CD14-positive monocyte (primary cell): Measurements from ENCODE around the gene PTPRD. TPM values are rescaled to one million over a fixed set of nuclear protein-coding genes. Genes with fewer than 3 reads are reported as not detected.

Experiments
- DNase-seq, 3 donors: peaks; one replicate each; pipeline ENCODE4 v3.0.0-alpha.2; 2011 to 2022
- H2AFZ ChIP-seq: 2 replicates; pipeline ENCODE4 v1.6.0; 2012; ENCODE audit warnings: mild to moderate bottlenecking, low read depth, low read length, inconsistent platforms; ENCODE audit not compliant: insufficient read depth, poor library complexity, severe bottlenecking
- H3K27ac ChIP-seq, 2 donors: 1 replicate in 1 of 2; 2 replicates in 1 of 2; pipeline ENCODE4 v1.5.1; 2012 to 2013; ENCODE audit warnings: low read length in 2 of 2, control low read depth in 1 of 2, inconsistent platforms in 1 of 2, low read depth in 1 of 2, mild to moderate bottlenecking in 1 of 2
- H3K27me3 ChIP-seq, 2 donors: one replicate each; pipeline versions ENCODE4 v1.6.0 to v1.6.1; 2011 to 2013; ENCODE audit warnings: low read length in 2 of 2; ENCODE audit not compliant: control insufficient read depth in 2 of 2, insufficient read depth in 2 of 2
- H3K36me3 ChIP-seq, 2 donors: replicated peaks in 1 of 2; 1 replicate in 1 of 2; 2 replicates in 1 of 2; pipeline versions ENCODE4 v1.5.1 to v1.6.1; 2012 to 2013; ENCODE audit warnings: low read length in 2 of 2, control low read depth in 1 of 2, inconsistent platforms in 1 of 2, mild to moderate bottlenecking in 1 of 2; ENCODE audit not compliant: insufficient read depth in 2 of 2, control insufficient read depth in 1 of 2
- H3K4me1 ChIP-seq, 2 donors: 1 replicate in 1 of 2; 2 replicates in 1 of 2; pipeline versions ENCODE4 v1.5.1 to v1.6.1; 2012 to 2013; ENCODE audit warnings: low read length in 2 of 2, control low read depth in 1 of 2, inconsistent platforms in 1 of 2, mild to moderate bottlenecking in 1 of 2, moderate library complexity in 1 of 2; ENCODE audit not compliant: insufficient read depth in 2 of 2, control insufficient read depth in 1 of 2
- H3K4me2 ChIP-seq: replicated peaks from 2 replicates; pipeline ENCODE3; 2012; ENCODE audit warnings: low read length, moderate library complexity, mild to moderate bottlenecking; ENCODE audit not compliant: poor library complexity, severe bottlenecking; ENCODE audit errors: extremely low read depth
- H3K4me3 ChIP-seq, 3 experiments: fragments of 200-600 bp in 1 of 3; sonication (generic) in 1 of 3; replicated peaks in 1 of 3; 1 replicate in 2 of 3; 2 replicates in 1 of 3; pipeline ENCODE4 v1.5.1; 2011 to 2013; ENCODE audit warnings: low read length in 3 of 3, mild to moderate bottlenecking in 3 of 3, control low read depth in 2 of 3, low read depth in 2 of 3, inconsistent platforms in 1 of 3, moderate library complexity in 1 of 3
- H3K79me2 ChIP-seq: 2 replicates; pipeline ENCODE4 v1.6.0; 2012; ENCODE audit warnings: mild to moderate bottlenecking, control low read depth, inconsistent platforms, low read length, moderate library complexity; ENCODE audit not compliant: insufficient read depth
- H3K9ac ChIP-seq: 2 replicates; pipeline ENCODE4 v1.6.0; 2017; ENCODE audit warnings: low read length, mild to moderate bottlenecking; ENCODE audit not compliant: insufficient read depth, poor library complexity, severe bottlenecking
- H3K9me3 ChIP-seq, 2 donors: replicated peaks in 1 of 2; 1 replicate in 1 of 2; 2 replicates in 1 of 2; pipeline versions ENCODE4 v1.5.1 to v1.6.1; 2012 to 2013; ENCODE audit warnings: low read length in 2 of 2, control low read depth in 1 of 2; ENCODE audit not compliant: control insufficient read depth in 1 of 2, insufficient read depth in 1 of 2
- H4K20me1 ChIP-seq: 2 replicates; pipeline ENCODE4 v1.6.0; 2012; ENCODE audit warnings: mild to moderate bottlenecking, low read length, control low read depth, moderate library complexity; ENCODE audit not compliant: insufficient read depth
- H3K27ac Mint-ChIP-seq, 7 donors: one replicate each; pipeline ENCODE4 v1.8.0; 2020; ENCODE audit warnings: mild to moderate bottlenecking in 7 of 7, mixed read lengths in 7 of 7, moderate library complexity in 6 of 7, inconsistent platforms in 2 of 7
- H3K27me3 Mint-ChIP-seq, 3 donors: one replicate each; pipeline ENCODE4 v1.8.0; 2021 to 2022; ENCODE audit warnings: low read depth in 3 of 3, mild to moderate bottlenecking in 3 of 3, mixed read lengths in 3 of 3, moderate library complexity in 3 of 3, inconsistent platforms in 1 of 3
- H3K36me3 Mint-ChIP-seq, 2 donors: one replicate each; pipeline ENCODE4 v1.8.0; 2020; ENCODE audit warnings: mixed read lengths in 2 of 2, inconsistent platforms in 1 of 2, mild to moderate bottlenecking in 1 of 2
- H3K4me1 Mint-ChIP-seq: one replicate; pipeline ENCODE4 v1.8.0; 2020; ENCODE audit warnings: mild to moderate bottlenecking, mixed read lengths
- H3K4me3 Mint-ChIP-seq, 2 donors: one replicate each; pipeline ENCODE4 v1.8.0; 2020; ENCODE audit warnings: mild to moderate bottlenecking in 2 of 2, mixed read lengths in 2 of 2, moderate library complexity in 1 of 2
- H3K9me3 Mint-ChIP-seq, 7 donors: one replicate each; pipeline ENCODE4 v1.8.0; 2020 to 2022; ENCODE audit warnings: mixed read lengths in 7 of 7, mild to moderate bottlenecking in 6 of 7, moderate library complexity in 6 of 7, inconsistent platforms in 2 of 7
- CTCF ChIP-seq: fragments of 200-600 bp; IDR thresholded peaks from one replicate; pipeline ENCODE4 v1.8.0; 2022; ENCODE audit warnings: antibody characterized with exemption, mild to moderate bottlenecking
- WGBS: methylation state at CpG from one replicate; pipeline ENCODE4 v1.1.5; 2013; ENCODE audit warnings: missing lambda C conversion rate; ENCODE audit not compliant: insufficient coverage; 5-methylcytosine and 5-hydroxymethylcytosine counted together
- intact Hi-C, 2 donors: fragments of 100-400 bp; cut with micrococcal nuclease; formaldehyde crosslinking; loops; one replicate each; pipeline versions ENCODE4 v1.15.0 to v1.15.1; 2023
- polyA plus RNA-seq, 3 donors: library from polyadenylated mRNA; depleted of rRNA in 1 of 3; unstranded in 2 of 3; stranded (reverse) in 1 of 3; fragments of 300-500 nt in 2 of 3; fragments of >200 nt in 1 of 3; fragmentation: Illumina TruSeq in 2 of 3; gene quantifications; 1 replicate in 2 of 3; 2 replicates in 1 of 3; pipeline ENCODE4 v1.2.3, GENCODE V29; 2012 to 2021

PTPRD gene
- polyA plus RNA-seq, 3 donors, result not detected

- Histone ChIP-seq H3K79me2 (no peaks in the 10 kb centered on the region), H3K4me1 (no peaks in the 10 kb centered on the region), H3K27ac (no peak overlapping the region), H4K20me1 (no peaks in the 10 kb centered on the region), H2AFZ (no peak overlapping the region), H3K36me3 (no peaks in the 10 kb centered on the region), H3K9ac (no peak overlapping the region), H3K9me3 (no peaks in the 10 kb centered on the region), H3K27me3 (no peaks in the 10 kb centered on the region), H3K4me3 (no peak overlapping the region), H3K4me2 (no peak overlapping the region)
- no peak for DNase-seq
- no peak overlapping the region for H3K4me3 Mint-ChIP-seq
- intact Hi-C loops, result no loop called here
- H3K27me3 Mint-ChIP-seq, result peaks cover 0 to 1% (median 0%) of the 10 kb centered on the region in 3 donors
- TF ChIP-seq CTCF, result no peak
- no peaks in the 10 kb centered on the region for H3K36me3 Mint-ChIP-seq
- 87% methylated on average over 2 of the region's 3 CpGs for WGBS
- no peak overlapping the region for H3K27ac Mint-ChIP-seq
- peaks cover 0 to 2% (median 0%) of the 10 kb centered on the region in 7 donors for H3K9me3 Mint-ChIP-seq
- H3K4me1 Mint-ChIP-seq, result no peaks in the 10 kb centered on the region
Observed at GRCh38 chr9:10597801-10598200, 15.0 kb downstream of the PTPRD start.

- H3K9ac ChIP-seq, result no peak overlapping the region
- H3K27me3 Mint-ChIP-seq, result peaks cover 0 to 2% (median 1%) of the 10 kb centered on the region in 3 donors
- intact Hi-C loops, result no loop called here
- no peak overlapping the region for H3K27ac Mint-ChIP-seq
- no peaks in the 10 kb centered on the region for H3K9me3 ChIP-seq
- no peaks in the 10 kb centered on the region for H4K20me1 ChIP-seq
- H3K36me3 ChIP-seq, result no peaks in the 10 kb centered on the region
- peaks cover 0 to 2% (median 0%) of the 10 kb centered on the region in 7 donors for H3K9me3 Mint-ChIP-seq
- H3K4me3 ChIP-seq, result no peak overlapping the region
- no peaks in the 10 kb centered on the region for H3K4me1 Mint-ChIP-seq
- no peaks in the 10 kb centered on the region for H3K27me3 ChIP-seq
- H3K4me2 ChIP-seq, result no peak overlapping the region
- no peak overlapping the region for H3K27ac ChIP-seq
- H2AFZ ChIP-seq, result no peak overlapping the region
- WGBS, result no CpG with 5 or more reads among the region's 3 CpGs
- H3K4me1 ChIP-seq, result no peaks in the 10 kb centered on the region
- no peak overlapping the region for H3K4me3 Mint-ChIP-seq
- no peak for DNase-seq
- no peak for TF ChIP-seq CTCF
- no peaks in the 10 kb centered on the region for H3K36me3 Mint-ChIP-seq
- H3K79me2 ChIP-seq, result no peaks in the 10 kb centered on the region
Observed at GRCh38 chr9:10594482-10594881, 18.3 kb downstream of the PTPRD start.
